HG03060 (cell line): ENCODE data around the gene SUCLG2.
"Not testable (repeated sequence)": the region's sequence is repeated elsewhere in the genome, so short reads cannot be mapped to it uniquely, and the experiment has no call there.

ENCODE experiments used
- ATAC-seq: cut with Tn5 transposase; IDR thresholded peaks from one replicate; pipeline ENCODE4 v1.9.1; 2021; ENCODE audit warnings: low read depth, moderate number of reproducible peaks; ENCODE audit not compliant: unreplicated experiment

Gene SUCLG2

DNA sequence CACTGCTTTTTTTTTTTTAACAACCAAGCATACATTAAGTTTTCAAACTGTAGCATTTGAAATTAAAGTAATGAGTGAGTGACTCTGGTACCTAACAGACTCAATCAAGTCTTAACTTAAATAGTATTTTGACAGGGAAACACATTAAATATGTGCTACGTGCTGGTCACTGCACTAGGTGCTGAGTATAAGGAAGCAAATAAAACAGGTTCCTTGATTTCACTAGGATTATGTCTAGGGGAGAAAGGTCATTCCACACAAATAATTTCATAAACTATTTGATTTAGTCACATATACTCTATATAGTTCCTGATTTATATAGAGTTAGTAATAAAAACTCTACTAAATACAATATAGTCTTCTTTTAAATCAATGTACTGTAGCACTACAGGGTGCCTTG, 89.4 kb downstream of the SUCLG2 start:
- ATAC-seq: no peak

DNA sequence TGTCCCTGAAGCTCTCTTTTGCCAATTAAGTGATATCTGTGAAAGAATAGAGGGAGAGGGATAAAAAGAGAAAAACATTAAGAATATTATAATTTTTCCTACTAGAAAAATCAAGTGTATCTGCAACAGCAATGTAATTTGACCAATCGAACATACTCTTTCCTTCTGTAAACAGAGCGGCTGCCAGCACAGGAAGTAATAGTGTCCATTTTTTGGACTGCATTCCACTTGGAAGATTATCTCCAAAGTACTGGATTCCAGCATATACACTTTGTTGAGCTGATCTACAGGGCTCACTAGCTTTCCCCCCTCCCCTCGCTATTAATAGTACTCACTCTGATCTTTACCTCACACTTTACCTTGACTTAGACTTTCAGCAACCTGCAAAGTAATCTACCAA, 90.4 kb downstream of the SUCLG2 start:
- ATAC-seq: no peak

DNA sequence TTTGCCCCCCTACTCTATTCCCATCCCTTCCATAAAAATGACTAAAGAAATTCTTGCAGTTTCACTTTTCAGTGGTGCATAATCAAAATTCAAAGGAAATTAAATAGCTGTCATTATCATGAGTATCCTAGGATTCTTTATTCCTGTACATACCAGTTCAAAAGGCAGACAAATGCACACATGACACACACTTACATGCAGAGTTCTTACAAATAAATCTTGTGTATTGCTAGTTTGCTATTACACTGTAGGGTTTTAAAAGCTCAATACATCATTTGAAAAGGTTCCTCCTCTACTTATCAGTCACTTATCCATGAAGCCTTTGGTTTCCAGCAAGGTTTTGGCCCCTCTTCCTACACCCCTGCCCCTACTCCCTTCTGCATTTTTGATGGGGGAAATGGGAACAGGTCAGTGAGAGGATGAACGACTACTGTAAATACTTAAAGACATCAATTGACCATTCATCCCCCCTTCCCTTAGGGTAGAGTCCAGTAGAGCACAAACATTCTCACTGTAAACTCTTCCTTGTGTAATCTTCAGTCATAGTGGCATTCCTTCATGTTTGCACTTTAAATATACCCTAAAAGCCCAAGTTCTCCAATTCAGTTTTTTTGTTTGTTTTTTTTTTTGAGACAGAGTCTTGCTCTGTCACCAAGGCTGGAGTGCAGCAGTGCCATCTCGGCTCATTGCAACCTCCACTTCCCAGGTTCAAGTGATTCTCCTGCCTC, 92.6 kb downstream of the SUCLG2 start:
- ATAC-seq: no peak

DNA sequence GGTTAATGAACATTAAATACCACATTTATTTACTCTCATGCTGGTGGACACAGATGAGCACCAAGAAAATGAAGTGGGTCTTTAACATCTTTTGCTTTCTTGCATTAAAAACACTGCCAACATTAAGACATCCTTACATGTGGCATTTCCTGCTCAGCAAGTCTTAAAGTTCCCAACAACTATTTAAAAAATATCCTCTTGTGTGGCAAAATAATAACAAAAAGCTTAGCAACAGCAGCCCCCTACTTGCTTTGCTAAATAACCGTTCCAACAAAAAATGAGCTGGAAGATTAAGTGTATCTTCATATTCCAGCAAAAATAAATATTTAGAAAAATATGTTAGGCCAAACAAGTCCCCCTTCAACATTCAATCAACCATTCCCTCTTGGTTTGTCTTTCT, 93.1 kb downstream of the SUCLG2 start:
- no peak for ATAC-seq

DNA sequence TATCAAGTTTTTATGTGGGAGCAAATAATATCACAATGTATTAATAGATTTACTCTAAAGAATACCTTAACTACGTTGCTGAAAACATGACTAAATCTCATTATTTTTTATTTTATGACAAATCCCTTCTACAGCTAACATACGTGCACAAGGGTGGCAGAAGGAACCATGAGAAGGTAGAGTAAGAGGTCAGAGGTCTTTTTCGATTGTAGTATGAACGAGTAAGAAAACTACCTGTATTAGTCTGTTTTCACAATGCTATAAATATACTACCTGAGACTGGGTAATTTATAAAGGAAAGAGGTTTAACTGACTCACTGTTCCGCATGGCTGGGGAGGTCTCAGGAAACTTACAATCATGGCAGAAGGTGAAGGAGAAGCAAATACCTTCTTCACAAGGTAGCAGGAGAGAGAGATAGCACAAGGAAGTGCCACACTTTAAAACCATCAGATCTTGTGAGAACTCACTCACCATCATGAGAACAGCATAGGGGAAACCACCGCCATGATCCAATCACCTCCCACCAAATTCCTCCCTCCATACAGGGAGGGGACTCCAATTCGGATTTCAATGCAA, 95.3 kb downstream of the SUCLG2 start:
- no peak for ATAC-seq

DNA sequence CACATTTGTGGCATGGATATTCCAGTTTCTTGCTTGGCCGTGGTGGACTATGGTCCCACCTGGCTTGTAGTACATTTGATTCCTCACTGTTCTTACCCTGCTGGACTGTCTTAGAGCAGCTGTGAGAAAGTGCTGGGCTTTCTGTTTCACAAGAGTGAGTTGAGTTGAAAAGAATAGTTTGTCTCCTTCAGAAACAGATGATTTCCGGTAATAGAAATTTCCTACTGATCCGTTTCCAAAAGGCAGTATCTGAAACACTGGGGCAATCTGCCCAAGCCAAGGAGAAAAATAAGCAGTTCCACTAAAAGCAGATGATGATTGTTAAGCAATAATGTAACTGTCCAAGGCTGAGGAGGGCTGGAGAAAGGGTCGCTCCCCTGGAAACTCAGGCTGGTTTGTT, 96.0 kb downstream of the SUCLG2 start:
- no peak for ATAC-seq

DNA sequence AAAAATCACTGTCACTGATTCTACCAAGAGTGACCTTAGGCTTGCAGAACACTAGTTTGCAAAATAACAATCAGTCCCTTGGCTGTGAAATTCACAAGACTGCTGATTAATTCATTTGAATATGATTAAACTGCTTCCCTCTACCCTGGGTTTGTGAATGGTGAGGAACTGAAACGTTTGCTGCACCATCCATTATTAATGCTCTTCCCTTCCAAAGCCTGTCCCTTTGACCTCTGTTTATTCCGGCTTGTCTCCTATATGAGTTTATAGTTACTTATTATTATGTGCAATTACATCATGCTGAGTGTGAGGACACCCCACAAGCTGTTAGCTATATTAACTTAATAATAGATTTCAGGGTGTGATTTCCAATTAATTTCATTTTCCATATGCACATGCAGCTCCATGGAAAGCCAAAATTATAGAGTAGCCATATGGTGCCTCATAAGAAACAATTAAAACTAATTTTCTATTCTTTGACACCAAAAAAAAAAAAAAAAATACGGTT, 96.5 kb downstream of the SUCLG2 start:
- ATAC-seq: no peak

DNA sequence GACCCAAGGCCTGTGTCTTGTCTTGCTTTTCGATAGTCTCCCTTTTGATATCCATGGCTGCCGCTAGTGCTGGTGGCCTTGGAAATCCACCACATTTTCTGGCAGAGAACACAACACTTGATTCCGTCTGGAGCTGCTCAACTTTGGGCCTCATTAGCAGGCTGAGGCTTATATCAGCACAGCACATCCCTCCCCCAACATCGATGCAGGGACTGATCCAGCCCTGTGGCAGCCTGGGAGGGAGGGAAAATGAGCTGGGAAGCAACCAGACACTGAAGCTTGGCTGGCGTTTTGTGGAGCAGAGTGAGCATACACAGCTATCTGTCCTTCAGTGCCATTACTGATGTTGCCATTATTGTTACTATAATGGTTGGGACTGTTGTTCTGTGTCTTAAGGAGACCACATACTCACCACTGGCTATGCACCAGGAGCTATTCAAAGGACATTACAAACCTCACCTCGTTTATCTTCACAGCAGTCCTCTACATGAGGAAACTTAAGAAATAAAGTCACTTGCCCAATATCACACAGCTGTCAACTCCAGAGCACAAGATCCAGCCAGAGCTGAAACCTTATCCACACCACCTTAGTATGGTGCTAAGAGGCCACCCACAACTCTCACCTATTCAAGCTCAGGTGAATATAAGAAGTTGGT, 102.9 kb downstream of the SUCLG2 start:
- ATAC-seq: no peak

DNA sequence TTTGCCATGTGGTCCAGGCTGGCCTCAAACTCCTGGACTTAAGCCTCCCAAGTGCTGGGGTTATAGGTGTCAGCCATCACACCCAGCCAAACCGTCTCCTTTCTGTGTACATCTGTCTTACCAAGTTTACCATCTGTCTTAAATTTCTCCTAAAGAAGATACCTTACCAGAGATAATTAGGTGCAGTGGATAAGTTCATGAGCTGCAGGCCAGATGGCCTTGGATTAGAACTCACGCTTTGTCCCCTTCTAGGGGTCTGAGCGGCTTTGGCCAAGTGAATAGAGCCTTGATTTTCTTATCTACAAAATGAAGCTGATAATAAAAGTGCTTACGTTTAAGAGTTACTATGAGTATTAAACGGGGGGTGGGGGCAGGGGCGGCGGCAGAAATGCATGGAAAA, 103.9 kb downstream of the SUCLG2 start:
- ATAC-seq: no peak

DNA sequence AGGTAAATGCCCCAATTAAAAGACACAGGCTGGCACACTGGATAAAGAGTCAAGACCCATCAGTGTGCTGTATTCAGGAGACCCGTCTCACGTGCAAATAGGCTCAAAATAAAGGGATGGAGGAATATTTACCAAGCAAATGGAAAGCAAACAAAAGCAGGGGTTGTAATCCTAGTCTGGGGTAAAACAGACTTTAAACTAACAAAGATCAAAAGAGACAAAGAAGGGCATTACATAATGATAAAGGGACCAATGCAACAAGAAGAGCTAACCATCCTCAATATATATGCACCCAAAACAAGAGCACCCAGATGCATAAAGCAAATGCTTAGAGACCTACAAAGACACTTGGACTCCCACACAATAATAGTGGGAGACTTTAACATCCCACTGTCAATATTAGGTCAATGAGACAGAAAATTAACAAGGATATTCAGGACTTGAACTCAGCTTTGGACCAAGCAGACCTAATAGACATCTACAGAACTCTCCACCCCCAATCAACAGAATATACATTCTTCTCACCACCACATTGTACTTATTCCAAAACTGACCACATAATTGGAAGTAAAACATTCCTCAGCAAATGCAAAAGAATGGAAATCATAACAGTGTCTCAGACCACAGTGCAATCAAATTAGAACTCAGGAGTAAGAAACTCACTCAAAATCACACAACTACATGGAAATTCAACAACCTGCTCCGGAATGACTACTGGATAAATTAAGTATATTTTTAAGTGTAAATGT, 111.7 kb downstream of the SUCLG2 start:
- ATAC-seq: not testable (repeated sequence)

DNA sequence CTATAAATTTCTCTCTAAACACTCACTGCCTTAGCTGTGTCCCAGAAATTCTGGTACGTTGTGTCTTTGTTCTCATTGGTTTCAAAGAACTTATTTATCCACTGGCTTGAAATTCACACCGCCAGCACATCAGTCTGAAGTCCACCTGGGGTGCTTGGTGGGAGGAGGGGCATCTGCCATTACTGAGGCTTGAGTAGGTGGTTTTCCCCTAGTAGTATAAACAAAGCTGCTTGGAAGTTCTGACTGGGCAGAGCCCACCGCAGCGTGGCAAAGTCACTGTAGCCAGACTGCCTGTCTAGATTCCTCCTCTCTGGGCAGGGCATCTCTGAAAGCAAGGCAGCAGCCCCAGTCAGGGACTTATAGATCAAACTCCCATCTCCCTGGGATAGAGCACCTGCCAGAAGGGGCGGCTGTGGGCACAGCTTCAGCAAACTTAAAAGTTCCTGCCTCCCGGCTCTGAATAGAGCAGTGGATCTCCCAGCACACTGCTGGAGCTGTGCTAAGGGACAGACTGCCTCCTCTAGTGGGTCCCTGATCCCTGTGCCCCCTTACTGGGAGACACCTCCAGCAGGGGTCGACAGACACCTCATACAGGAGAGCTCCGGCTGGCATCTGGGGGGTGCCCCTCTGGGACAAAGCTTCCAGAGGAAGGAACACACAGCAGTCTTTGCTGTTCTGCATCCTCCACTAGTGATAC, 114.1 kb downstream of the SUCLG2 start:
- no peak for ATAC-seq

DNA sequence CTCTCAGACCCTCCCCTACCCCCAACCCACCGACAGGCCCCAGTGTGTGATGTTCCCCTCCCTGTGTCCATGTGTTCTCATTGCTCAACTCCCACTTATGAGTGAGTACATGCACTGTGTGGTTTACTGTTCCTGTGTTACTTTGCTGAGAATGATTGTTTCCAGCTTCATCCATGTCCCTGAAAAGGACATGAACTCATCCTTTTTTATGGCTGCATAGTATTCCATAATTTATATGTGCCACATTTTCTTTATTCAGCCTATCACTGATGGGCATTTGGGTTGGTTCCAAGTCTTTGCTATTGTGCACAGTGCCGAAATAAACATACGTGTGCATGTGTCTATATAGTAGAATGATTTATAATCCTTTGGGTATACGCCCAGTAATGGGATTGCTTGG, 117.2 kb downstream of the SUCLG2 start:
- not testable (repeated sequence) for ATAC-seq

DNA sequence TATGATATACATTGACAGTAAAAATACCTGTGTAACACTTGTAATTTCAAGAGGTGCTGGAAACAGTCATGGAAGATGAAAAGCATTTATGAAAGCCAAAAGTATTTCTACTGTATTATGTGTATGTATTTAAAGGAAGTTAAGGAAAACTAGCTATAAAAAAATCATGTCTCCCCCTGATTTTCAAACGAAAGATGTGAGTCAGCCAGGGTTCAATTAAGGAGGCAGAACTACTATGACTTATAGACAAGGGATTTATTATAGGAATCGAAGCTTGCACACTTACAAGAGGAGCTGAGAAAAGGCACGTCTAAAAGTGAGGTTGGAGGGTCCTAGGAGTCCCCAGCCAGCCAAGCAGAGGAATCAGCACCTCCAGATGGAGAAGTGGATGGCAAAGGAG, 119.4 kb downstream of the SUCLG2 start:
- no peak for ATAC-seq

DNA sequence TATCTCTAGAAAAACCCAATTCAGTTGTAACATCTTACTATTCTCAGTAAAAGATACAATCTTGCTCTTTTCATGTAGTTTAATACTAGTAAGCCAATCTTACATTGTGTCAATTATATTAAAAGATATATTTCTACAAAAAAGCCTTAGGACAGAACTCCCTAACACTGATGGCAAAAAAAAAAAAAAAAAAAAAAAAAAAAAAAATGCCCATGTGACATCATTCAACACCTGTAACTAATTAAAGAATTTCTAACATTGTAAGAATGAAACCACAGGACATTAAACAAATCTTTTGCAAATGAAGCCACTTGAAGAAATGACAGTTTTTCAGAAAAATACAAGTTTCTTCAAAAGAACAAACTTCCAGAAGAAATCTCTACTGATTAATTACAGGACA, 119.8 kb downstream of the SUCLG2 start:
- ATAC-seq: no peak

DNA sequence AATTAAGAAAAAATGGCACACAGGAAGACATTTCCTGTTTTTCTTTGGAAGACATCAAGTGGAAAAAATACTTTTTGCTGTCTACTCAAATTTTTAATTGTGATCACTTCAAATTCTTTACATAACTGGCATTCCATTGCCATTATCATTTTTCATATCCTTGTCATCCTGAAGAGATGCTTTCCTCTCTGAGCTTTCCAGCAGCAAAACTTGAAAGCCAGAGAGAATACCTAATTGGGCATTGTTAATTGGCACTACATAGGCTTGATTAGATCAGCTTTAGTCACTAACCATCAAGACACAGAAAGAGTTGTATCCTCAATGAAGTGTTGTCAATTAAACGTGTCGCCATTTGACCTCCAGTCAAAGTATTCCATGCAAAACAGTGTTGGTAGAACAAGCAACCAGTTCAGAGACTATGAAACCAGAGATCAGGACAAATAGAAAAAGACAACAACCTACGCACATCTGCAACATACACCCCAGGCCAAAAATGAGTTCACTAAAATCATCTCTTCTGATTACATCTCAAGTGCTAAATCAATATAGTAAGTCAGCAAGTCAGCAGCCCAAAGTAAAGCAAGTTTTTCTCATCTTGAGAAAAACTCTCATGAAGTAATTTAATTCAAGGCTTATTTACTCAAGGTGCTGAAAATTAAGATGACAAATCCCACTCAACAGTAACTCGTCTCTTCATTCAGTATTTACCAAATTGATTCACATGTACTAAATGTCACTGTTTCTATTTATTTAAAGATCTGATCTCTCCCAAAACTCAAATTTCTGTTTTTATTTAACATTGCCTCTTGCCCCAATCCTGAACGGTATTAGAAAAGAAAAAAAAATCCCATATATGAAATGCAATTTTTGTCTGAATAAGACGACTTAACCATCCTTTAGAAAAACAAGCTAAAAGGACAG, 123.0 kb downstream of the SUCLG2 start:
- ATAC-seq: no peak

DNA sequence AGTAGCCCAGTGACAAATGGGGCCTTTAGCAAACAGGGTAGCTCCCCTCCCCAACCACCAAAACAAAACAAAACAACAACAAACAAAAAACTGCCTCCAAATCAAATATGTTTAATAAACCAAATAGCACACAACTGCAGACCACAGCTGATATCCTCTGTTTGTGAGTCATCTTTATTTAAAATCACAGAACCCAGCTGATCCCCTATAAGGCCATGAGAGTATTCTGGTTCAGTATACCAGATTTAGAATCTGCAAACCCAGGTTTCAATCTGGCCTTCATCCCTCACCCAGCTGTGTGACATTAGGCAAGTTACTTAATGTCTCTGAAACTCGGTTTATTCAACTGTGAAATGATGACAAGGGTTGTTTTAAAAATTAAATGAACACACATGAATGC, 124.5 kb downstream of the SUCLG2 start:
- ATAC-seq: no peak

DNA sequence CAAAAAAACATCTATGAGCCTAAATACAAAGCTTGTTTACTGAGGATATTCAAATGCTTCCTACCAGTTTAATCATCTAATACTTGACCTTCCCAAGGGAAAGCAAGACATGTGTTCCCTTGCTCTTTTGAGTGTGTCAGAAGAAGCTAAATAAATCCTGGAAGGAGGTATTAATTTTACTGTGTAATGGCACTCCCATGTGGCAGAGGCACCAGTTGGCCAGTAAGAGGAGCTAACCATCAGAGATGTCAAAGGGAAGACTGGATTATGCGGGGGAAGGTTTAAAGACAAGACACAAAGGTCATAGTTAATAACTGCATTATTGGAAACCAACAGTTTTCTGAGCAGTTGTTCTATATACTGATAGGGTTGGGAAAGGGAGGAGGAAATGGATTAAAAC, 125.1 kb downstream of the SUCLG2 start:
- no peak for ATAC-seq

DNA sequence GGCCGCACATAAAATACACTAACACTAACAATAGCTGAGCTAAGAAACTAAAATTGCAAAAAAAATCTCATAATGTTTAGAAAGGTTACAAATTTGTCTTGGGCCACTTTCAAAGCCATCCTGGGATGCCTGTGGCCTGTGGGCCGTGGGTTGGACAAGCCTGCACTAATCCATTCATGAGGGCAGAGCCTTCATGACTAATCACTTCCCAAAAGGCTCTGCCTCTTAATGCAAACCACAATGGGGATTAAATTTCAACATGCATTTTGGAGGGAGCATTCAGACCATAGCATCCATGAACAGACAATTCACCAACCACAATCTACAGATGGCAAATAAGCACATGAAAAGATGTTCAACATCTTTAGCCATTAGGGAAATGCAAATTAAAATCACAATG, 128.2 kb downstream of the SUCLG2 start:
- no peak for ATAC-seq

DNA sequence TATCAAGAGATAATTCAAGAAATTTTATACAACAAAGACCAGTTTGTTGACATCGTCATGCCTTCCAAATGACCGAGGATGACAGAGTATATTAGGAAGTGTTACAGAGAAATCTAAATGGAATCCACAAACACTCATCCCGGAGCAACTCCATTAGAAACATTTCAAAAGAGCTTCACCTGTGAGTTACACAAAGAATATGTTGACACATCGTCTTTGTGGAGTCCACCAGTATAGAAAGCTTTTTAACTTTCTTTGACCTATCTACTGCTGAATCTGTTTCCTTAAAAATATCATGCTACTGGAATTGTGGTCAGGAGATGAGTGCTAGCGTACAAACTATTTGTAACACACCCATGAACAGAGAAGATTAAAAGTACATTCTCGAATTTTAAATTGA, 130.4 kb downstream of the SUCLG2 start:
- ATAC-seq: no peak

DNA sequence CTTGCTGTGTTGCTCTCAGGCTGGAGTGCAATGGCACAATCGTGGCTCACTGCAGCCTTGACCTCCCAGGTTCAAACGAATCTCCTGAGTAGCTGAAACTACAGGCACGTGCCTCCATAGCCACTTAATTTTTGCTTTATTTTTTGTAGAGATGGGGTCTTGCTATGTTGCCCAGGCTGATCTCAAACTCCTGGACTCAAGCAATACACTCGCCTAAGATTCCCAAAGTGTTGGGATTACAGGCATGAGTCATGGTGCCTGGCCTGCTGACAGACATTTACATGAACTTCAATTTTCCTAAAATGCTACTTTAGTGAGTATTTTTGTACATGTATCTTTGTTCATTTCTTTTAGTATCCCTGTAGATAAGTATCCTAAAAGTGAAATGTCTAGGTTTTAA, 132.3 kb downstream of the SUCLG2 start:
- no peak for ATAC-seq
